ES-I3 (cell line): ENCODE measurements around the gene LAMC2.

Experiments
- H3K36me3 ChIP-seq: 2 replicates; pipeline ENCODE4 v1.6.1; 2013; ENCODE audit warnings: mild to moderate bottlenecking, low read length, control low read depth, moderate library complexity; ENCODE audit not compliant: insufficient read depth
- H3K4me1 ChIP-seq: 2 replicates; pipeline ENCODE4 v1.6.1; 2013; ENCODE audit warnings: mild to moderate bottlenecking, control low read depth, low read length; ENCODE audit not compliant: insufficient read depth
- H3K9ac ChIP-seq: 2 replicates; pipeline ENCODE4 v1.6.1; 2013; ENCODE audit warnings: low read depth, mild to moderate bottlenecking, low read length, moderate library complexity
- H3K9me3 ChIP-seq: 2 replicates; pipeline ENCODE4 v1.6.1; 2013; ENCODE audit warnings: mild to moderate bottlenecking, low read length, moderate library complexity; ENCODE audit not compliant: control insufficient read depth, insufficient read depth

Gene LAMC2

GRCh38 chr1:183188240-183188639 lies 2.2 kb downstream of the LAMC2 start:
- Histone ChIP-seq H3K9me3 (no peaks in the 10 kb centered on the region), H3K4me1 (no peaks in the 10 kb centered on the region; the same call in none of the 2 replicates), H3K36me3 (no peaks in the 10 kb centered on the region), H3K9ac (no peak overlapping the region)

DNA sequence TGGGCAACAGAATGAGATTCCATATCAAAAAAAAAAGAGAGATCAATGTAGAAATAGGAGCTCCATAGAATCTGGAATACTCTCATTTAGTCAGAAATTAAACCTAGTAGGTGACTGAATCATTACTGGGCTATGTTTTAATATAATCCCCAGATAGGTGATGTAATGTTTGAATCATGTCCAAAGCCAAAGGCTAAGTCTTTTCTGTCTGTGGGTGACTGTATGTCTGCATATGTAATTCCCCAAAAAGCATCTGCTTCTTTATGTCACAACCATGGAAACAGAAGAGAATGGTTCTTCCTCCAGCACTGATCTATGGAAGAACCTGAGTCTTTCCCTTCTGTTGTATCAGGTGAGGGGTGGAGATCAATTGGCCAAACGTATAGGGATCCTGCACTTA lies 5.8 kb downstream of the LAMC2 start:
- H3K9me3 ChIP-seq, result no peaks in the 10 kb centered on the region
- no peak overlapping the region for H3K9ac ChIP-seq
- H3K4me1 ChIP-seq, result peaks cover 15% of the 10 kb centered on the region
- H3K36me3 ChIP-seq, result no peaks in the 10 kb centered on the region

GRCh38 chr1:183193963-183194525 lies 8.0 kb downstream of the LAMC2 start:
- no peaks in the 10 kb centered on the region for H3K36me3 ChIP-seq

GRCh38 chr1:183194527-183195141 lies 8.6 kb downstream of the LAMC2 start:
- Histone ChIP-seq H3K9ac (no peak overlapping the region), H3K36me3 (no peaks in the 10 kb centered on the region), H3K4me1 (peaks cover 22% of the 10 kb centered on the region), H3K9me3 (no peaks in the 10 kb centered on the region)

More at GRCh38 chr1:183193963-183194525, 8.0 kb downstream of the LAMC2 start:
- no peaks in the 10 kb centered on the region for H3K9me3 ChIP-seq
- peaks cover 22% of the 10 kb centered on the region for H3K4me1 ChIP-seq
- no peak overlapping the region for H3K9ac ChIP-seq

- H3K9ac ChIP-seq, result no peak overlapping the region
- no peaks in the 10 kb centered on the region for H3K36me3 ChIP-seq
- H3K4me1 ChIP-seq, result peaks cover 22% of the 10 kb centered on the region
- H3K9me3 ChIP-seq, result no peaks in the 10 kb centered on the region
These were observed 9.1 kb downstream of the LAMC2 start for GRCh38 chr1:183195142-183195574.

DNA sequence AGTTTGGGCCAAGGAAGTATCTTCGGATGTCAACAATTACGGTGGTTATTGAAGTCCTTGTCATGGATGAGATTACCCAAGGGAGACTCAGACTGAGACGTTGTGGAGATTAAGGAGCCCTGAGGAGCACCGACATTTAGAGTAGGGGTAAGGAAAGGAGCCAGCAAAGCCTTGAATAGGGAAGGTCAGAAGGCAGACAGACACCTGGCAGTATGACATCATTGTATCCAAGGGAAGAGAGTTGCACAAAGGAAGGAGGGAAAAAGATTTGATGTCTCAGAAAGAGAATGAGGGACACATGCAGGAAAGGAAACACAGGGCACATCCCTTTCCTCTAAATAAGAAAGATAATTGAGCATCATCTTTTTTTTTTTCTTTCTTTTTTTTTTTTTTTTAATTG lies 11.7 kb downstream of the LAMC2 start:
- H3K4me1 ChIP-seq, result peaks cover 22% of the 10 kb centered on the region
- H3K9ac ChIP-seq, result no peak overlapping the region
- H3K36me3 ChIP-seq, result no peaks in the 10 kb centered on the region
- no peaks in the 10 kb centered on the region for H3K9me3 ChIP-seq

GRCh38 chr1:183198463-183198862 lies 12.4 kb downstream of the LAMC2 start:
- H3K9ac ChIP-seq, result no peak overlapping the region
- H3K4me1 ChIP-seq, result peaks cover 22% of the 10 kb centered on the region
- no peaks in the 10 kb centered on the region for H3K36me3 ChIP-seq
- H3K9me3 ChIP-seq, result no peaks in the 10 kb centered on the region

DNA sequence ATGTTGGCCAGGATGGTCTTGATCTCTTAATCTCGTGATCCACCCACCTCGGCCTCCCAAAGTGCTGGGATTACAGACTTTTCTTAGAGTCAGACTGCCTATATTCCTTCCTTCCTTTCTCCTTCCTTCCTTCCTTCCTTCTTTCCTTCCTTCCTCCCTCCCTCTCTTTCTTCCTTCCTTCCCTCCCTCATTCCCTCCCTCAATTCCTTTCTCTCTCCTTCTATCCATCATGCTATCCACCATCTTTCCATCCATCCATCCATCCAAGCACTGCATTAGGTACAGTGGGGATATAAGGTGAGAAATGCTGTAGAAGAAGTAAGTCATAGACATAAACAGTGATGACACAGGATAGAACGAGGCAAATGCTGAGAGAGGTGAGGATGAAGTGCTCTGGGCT lies 13.2 kb downstream of the LAMC2 start:
- no peaks in the 10 kb centered on the region for H3K36me3 ChIP-seq
- H3K4me1 ChIP-seq, result peaks cover 22% of the 10 kb centered on the region
- H3K9ac ChIP-seq, result no peak overlapping the region
- H3K9me3 ChIP-seq, result no peaks in the 10 kb centered on the region

DNA sequence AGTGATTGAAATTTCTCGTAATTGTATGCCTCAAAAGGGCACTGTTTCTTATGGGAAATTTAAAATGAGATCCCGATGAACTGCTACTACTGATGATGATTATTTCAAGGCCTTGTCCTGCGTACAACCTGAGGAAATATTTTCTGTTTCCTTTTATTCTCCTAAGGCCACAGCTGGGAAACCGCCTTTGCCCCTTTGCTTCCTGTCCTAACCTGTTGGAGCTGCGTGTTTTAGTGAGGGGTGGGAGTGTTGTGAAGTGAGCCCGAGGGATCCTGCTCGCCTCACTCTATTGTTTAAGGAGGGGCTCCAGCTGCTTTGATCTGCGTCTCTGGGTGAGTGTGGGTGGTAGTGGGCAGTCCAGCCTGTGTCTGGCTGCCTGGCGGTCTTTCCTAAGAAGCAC lies 14.4 kb downstream of the LAMC2 start:
- Histone ChIP-seq H3K9ac (no peak overlapping the region), H3K36me3 (no peaks in the 10 kb centered on the region), H3K9me3 (no peaks in the 10 kb centered on the region), H3K4me1 (peaks cover 10% of the 10 kb centered on the region)

GRCh38 chr1:183203094-183203493 lies 17.0 kb downstream of the LAMC2 start:
- no peaks in the 10 kb centered on the region for H3K9me3 ChIP-seq
- peaks cover 2% of the 10 kb centered on the region; the same call in 1 of the 2 replicates for H3K4me1 ChIP-seq
- no peak overlapping the region for H3K9ac ChIP-seq
- no peaks in the 10 kb centered on the region for H3K36me3 ChIP-seq

GRCh38 chr1:183205196-183205781 lies 19.2 kb downstream of the LAMC2 start:
- H3K9me3 ChIP-seq, result no peaks in the 10 kb centered on the region
- no peak overlapping the region for H3K9ac ChIP-seq
- H3K4me1 ChIP-seq, result no peaks in the 10 kb centered on the region; the same call in 1 of the 2 replicates
- H3K36me3 ChIP-seq, result no peaks in the 10 kb centered on the region

DNA sequence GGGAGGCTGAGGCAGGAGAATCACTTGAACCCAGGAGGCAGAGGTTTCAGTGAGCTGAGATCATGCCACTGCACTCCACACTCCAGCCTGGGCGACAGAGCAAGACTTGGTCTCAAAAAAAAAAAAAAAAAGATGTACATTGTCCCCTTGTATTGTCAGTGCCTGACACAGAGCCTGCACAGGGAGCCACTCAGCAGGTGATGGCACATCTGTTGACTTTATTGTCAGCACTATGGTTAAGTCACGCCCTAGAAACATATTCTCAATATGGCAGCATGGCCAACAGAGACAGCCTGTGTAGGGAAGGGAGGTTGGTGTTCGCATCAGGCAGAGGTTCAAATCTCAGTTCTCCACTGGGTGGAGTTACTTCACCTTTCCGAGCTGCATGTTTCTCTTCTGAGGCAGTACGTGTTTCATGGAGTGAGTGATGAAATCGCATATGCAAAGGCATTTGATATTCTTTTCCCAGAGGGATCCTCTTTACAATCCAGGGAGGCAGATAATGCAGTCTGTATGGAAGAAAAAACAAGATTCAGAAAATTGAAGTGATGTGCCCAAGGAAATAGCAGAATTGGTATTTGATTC lies 20.6 kb downstream of the LAMC2 start:
- Histone ChIP-seq H3K4me1 (no peaks in the 10 kb centered on the region; the same call in 1 of the 2 replicates), H3K9ac (no peak overlapping the region), H3K36me3 (no peaks in the 10 kb centered on the region), H3K9me3 (no peaks in the 10 kb centered on the region)

DNA sequence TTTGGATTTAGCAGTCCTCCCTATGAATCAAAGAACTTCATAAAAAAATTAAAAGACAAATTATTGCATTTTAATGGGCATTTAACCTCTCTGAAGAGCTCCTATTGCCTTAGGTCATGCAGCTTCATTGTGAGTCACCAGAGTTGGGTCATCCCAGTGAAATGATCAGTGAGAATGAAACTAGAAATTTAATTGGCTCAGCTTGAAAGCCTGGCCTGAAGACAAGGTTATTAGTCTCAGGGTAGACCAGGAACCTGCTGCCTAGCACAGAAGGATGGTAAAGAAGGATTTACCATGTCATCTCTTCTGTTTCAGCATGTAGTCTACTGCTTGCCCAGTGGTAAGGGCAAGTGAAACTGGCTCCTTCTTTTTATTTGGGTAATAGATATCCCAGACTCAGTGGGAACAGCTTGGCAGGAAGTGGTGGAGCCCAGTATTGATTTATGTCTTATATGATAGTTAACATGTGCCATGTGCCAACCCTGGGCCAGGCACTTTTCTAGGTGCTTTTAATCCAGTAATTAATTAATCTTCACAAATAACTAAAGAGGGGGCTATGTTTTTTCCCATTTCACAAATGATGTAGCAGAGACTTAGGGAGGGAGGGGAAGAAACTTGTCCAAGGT lies 23.6 kb downstream of the LAMC2 start:
- Histone ChIP-seq H3K9me3 (no peaks in the 10 kb centered on the region), H3K36me3 (no peaks in the 10 kb centered on the region), H3K9ac (no peak overlapping the region), H3K4me1 (no peaks in the 10 kb centered on the region)

- H3K9me3 ChIP-seq, result no peaks in the 10 kb centered on the region
- no peaks in the 10 kb centered on the region for H3K36me3 ChIP-seq
- no peak overlapping the region for H3K9ac ChIP-seq
- no peaks in the 10 kb centered on the region for H3K4me1 ChIP-seq
These were observed 24.6 kb downstream of the LAMC2 start for GRCh38 chr1:183210681-183211080.
